DMS79 treated with DMSO at 0.1 percent for 48 hours (cell line): Measurements from ENCODE around the gene DNAH12.
"Not testable (repeated sequence)": the region's sequence is repeated elsewhere in the genome, so short reads cannot be mapped to it uniquely, and the experiment has no call there.

Experiments used
- DNase-seq: peaks from one replicate; lab custom pipeline; 2025; lab: John Stamatoyannopoulos, UW

Gene DNAH12

GRCh38 chr3:57303520-57303919 lies 240.6 kb downstream of the DNAH12 start:
- DNase-seq, result not testable (repeated sequence)

DNA sequence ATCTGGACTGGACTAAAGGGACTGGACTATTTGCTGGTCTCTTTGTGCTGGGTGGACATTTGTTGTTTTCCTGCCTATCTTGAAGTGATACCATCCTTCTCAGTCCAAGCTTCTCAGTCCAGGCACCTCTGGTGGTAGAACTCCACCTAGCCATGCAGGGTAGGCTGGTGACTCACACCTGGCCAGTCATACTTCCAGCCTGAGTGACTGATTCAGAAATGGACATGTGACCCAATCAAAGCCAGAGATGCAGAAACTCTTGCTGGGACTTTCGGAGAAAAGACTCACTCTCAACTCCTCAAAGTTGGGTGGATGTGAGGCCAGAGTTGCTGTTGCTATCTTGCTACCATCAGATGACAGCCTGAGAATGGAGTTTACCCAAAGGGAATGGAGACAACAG lies 246.1 kb downstream of the DNAH12 start:
- DNase-seq, result no peak

DNA sequence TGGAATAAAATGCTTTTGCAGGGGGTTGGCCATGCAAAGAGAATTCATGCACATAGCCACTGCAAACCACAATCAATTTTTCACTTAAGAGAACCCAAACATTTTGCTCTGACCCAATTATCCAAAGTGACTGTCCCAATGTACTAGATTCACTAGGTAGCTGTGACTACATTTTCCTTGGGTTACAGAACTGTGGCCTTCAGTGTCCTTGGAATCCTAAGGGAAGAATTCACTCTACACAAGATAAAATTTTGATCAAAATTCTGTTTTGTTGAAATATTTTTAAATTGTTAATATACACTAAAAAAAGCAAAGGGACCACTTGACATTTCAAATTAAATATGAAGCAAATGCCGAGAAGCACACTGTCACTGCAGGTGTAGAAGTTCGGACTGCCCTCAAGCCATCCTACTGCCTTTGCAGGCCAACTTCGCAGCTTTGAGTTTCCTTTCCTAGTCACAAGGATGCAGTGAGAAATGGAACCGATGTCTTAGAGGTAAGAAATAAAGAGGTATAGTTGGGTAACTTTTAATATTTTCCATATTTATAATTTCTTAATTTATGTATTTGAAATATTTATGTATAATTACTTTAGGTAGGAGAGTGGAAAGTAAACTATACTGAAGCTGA lies 251.1 kb downstream of the DNAH12 start:
- no peak for DNase-seq

DNA sequence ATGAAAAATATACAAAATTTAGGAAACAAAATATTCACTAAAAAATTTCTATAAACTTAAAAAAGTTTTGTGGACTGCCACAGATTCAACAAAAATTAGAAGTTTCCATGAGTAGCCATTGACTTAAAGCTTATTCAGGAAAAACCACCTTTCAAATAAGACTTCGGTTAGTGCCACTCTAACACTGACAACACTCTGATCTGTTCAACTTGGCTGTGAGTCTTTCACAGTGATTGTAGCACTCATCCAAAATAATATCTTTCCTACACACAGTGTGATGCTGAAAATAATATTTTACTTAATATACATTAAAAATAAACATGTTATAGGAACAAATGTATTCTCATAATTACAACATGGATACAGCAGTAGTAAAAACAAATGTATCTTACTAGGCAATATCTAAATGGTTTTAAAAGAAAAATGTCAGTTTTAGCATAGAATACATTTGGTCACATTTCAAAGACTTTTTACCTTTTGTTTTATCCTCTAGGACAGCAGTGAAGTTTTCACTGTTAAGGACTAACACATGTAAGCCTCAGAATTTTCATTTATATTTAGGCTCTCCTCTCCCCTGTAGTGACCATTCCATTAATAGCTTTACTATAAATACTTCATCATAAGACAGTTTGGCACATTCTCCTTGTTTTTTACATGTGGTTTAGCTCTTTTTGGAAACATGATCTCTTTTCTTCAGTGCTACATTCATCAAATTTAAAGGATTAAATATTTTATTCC lies 251.8 kb downstream of the DNAH12 start, which contains the start of gene ASB14:
Gene ASB14, minus strand, starts transcription at position 527 of the 738 bp plus-strand sequence. CDS start 652 bp downstream, outside the sequence.
- no peak for DNase-seq

DNA sequence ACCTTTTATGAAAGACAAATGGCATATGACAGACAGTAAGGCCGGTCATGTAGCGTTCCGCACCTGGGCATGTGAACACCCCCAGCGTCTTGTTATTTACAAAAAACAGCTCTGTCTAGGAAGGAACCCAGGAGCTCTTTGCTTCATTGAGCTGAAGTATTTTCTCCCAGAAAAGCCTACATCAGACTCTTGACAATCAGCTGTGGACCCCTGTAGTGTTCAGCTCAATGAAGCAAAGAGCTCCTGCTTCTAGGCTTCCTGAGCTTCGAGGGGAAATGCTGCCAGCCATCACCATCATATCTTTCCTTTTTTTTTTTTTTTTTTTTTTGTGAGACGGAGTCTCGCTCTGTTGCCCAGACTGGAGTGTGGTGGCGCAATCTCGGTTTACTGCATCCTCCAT lies 255.7 kb downstream of the DNAH12 start:
- no peak for DNase-seq

DNA sequence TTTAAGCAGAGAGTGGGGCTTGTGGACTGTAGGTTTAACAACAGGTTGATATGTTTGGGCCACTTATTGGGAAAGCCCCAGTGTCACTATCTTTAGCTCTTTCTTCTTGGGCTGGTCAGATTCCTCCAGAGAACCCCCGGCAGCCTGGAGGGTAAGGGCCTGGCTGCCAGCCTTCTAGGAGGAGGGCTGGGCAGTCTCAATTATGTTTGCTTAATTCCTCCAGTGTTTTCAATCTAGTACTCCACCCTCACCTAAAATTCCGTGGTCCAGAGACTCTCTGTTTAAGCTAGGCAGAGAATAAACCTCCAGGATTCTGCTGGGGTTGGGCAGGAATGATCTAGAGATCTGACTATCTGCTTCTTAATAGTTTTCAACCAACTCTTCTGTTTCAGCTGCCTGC lies 256.9 kb downstream of the DNAH12 start:
- no peak for DNase-seq

- no peak for DNase-seq
Observed at GRCh38 chr3:57283334-57283733, 260.8 kb downstream of the DNAH12 start.

- DNase-seq, result no peak
Observed at GRCh38 chr3:57281715-57282114, 262.4 kb downstream of the DNAH12 start.

GRCh38 chr3:57279685-57280084 lies 264.5 kb downstream of the DNAH12 start:
- DNase-seq, result no peak

- no peak for DNase-seq
Observed at GRCh38 chr3:57278237-57278636, 265.9 kb downstream of the DNAH12 start.

DNA sequence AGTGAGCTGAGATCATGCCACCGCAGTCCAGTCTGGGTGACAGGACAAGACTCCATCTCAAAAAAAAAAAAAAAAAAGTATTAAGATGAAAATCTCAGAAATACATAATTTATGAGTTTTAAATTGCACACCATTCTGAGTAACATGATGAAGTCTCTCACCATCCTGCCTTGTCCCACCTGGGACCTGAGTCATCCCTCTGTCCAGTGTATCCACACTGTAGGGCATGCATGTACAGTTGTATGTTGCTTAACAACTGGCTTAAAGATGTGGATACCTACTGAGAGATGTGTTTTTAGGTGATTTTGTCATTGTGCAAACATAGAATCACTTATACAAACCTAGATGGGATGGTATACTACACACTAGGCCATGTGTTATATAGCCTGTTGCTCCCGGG lies 268.8 kb downstream of the DNAH12 start:
- no peak for DNase-seq

GRCh38 chr3:57274845-57275244 lies 269.3 kb downstream of the DNAH12 start:
- no peak for DNase-seq

GRCh38 chr3:57268416-57268815 lies 275.7 kb downstream of the DNAH12 start:
- DNase-seq, result no peak

- no peak for DNase-seq
Observed at GRCh38 chr3:57261929-57262328, 282.2 kb downstream of the DNAH12 start.

GRCh38 chr3:57261119-57261518 lies 283.0 kb downstream of the DNAH12 start:
- no peak for DNase-seq

GRCh38 chr3:57257678-57258077 lies 286.5 kb downstream of the DNAH12 start:
- DNase-seq, result no peak

- no peak for DNase-seq
Observed at GRCh38 chr3:57256844-57257243, 287.3 kb downstream of the DNAH12 start.

DNA sequence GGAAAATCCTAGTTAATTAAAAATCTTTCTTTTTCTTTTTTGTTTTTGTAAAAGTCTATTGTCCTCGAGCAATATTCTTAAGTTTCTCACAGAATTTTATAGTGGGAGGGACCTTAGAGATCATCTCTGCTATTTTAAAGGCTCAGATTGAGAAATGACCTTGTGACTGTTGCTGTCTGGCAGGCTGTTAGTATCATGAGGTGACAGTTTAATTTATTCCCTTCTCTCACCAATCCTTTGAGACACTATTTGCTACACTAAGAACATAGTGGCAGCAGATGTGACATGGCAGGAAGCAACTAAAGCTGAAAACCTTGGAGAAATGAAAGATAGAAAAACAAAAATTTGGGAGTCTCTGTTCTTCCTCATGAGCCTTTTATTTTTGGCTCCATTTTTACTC lies 291.7 kb downstream of the DNAH12 start:
- DNase-seq, result no peak

- no peak for DNase-seq
Observed at GRCh38 chr3:57244946-57245345, 299.2 kb downstream of the DNAH12 start.
